Measurements from ENCODE around the gene MEIKIN.

DNA sequence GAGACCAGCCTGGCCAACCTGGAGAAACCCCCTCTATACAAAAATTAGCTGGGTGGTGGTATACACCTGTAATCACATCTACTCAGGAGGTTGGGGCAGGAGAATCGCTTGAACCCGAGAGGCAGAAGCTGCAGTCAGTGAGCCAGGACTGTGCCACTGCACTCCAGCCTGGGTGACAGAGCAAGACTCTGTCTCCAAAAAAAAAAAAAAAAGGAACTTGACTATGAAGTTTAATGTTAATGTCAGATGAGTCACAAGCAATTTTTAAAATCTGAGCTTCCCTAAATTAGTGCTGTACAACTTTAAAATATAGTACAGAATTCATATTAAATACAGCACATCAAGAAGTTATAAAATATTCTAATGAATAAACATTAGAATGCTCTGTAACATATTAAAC, 1.5 kb downstream of the MEIKIN start:
- TF ChIP-seq, protein P1, sequence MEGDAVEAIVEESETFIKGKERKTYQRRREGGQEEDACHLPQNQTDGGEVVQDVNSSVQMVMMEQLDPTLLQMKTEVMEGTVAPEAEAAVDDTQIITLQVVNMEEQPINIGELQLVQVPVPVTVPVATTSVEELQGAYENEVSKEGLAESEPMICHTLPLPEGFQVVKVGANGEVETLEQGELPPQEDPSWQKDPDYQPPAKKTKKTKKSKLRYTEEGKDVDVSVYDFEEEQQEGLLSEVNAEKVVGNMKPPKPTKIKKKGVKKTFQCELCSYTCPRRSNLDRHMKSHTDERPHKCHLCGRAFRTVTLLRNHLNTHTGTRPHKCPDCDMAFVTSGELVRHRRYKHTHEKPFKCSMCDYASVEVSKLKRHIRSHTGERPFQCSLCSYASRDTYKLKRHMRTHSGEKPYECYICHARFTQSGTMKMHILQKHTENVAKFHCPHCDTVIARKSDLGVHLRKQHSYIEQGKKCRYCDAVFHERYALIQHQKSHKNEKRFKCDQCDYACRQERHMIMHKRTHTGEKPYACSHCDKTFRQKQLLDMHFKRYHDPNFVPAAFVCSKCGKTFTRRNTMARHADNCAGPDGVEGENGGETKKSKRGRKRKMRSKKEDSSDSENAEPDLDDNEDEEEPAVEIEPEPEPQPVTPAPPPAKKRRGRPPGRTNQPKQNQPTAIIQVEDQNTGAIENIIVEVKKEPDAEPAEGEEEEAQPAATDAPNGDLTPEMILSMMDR (optimal IDR thresholded peaks at IDR 0.05 in 1 of 3, IDR thresholded peaks at IDR 0.05 in 1 of 3, conservative IDR thresholded peaks at IDR 0.05 in 1 of 3; ENCODE audit: extremely low read depth in 1 of 3, insufficient read depth in 2 of 3, low read length in 3 of 3) = no peak
- no peak for TF ChIP-seq EZH2 (IDR thresholded peaks at IDR 0.05; ENCODE audit: low read length)

Measured in keratinocyte (primary cell).